GM21825 (cell line): Measurements from ENCODE around the gene UBXN6.

ENCODE experiments used
- ATAC-seq: cut with Tn5 transposase; IDR thresholded peaks from one replicate; pipeline ENCODE4 v1.9.1; 2021; ENCODE audit warnings: mild to moderate bottlenecking, moderate library complexity; ENCODE audit not compliant: unreplicated experiment

Gene UBXN6

DNA sequence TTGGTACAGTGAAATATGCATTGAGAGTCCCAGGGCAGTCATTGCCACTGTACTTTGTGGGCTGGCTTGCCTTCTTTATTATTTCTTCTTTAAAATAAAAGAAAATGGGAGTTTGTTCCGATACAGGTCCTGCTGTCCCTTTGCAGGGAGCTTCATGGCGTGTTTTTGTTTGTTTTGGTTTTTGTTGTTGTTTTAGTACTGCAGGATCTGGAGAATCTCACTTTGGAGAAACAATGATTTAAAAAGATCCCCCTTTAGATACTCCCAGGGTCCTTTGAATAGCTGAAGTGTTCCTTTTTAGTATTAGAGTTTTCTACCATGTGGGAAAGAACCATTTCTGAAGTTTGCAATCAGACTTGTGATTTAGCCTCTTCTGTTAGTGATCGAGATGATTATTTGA, 44.0 kb downstream of the UBXN6 start:
- ATAC-seq = no peak

DNA sequence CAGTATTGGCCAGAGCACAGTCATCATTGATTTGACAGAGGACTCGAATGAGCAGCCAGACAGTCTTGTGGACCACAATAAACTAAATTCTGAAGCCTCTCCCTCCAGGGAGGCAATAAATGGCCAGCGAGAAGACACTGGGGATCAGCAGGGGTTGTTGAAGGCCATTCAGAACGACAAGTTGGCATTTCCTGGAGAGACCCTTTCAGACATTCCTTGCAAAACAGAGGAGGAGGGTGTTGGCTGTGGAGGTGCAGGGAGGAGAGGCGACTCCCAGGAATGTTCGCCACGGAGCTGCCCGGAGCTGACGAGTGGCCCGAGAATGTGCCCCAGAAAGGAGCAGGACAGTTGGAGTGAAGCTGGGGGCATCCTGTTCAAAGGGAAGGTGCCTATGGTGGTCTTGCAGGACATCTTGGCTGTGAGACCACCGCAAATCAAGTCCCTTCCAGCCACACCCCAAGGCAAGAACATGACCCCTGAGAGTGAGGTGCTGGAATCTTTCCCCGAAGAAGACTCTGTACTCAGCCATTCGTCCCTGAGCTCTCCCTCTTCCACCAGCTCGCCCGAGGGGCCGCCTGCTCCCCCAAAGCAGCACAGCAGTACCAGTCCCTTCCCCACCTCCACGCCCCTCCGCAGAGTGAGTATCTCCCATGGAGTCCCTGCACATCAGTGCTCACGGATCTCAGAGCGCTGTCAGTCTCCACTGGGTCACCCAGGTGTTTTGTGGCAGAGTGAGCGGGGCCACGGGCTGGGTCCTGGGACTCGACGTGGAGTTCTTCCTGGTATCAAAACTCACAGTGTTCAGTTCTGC, 48.3 kb downstream of the UBXN6 start:
- no peak for ATAC-seq

- ATAC-seq = no peak
These were observed 51.0 kb downstream of the UBXN6 start for GRCh38 chr19:4406626-4407025.

DNA sequence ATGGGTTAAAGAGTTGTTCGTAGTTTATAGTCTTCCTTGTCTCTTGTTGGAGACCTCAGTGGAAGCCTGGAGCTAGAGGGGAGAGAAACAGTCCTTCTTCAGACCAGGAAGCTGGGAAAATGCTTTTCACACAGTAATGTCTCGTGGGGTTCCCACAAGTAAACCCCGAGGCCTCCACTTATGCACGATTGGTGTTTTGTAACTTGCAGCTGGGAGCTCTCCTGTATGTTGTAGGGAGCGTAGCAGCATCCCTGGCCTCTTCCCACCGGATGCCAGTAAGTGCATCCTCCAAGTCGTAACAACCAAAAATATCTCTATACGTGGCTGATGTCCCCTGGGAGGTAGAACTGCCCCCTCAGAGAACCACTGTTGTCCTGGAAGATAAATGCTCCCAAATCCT, 51.6 kb downstream of the UBXN6 start:
- ATAC-seq = no peak

- no peak for ATAC-seq
These were observed 54.4 kb downstream of the UBXN6 start for GRCh38 chr19:4403005-4403761.

DNA sequence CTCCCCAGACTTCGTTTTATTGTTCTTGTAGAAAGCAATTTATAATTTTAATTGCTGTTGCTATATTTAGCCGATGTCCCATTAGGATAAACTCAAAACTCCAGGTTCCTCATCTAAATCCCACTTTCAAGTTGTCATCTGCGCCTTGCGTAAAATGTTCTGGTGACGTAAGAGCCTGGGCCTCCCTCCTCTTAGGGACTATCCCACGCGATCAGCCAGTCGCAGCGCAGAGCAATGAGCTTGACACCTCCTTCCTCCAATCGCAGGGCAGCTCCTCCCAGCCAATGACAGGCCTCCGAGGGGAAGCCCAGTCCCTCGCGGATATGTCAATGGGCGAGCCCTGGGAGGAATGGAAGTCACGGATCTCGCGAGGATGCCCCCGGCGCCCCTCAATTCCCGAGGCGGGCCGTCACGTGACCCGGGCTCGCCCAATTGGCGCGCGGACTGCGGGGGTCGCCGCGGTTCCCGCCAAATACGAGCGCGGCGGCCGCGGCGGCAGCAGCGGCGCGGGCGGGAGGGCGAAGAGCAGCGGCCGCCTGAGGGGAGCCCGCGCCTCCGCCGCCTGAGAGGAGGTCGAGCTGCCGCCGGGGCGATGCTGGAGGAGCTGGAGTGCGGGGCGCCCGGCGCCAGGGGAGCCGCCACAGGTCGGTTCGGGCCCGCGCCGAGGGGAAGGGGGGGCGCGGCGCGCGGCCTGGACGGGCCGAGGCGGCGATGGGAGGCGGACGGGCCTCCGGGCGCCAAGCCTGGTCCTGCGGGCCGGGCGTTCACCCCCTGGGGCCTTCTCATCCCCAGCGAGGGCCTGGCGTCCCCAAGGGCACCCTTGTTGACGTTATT, 55.2 kb downstream of the UBXN6 start, which contains the start of gene CHAF1A:
CHAF1A (plus strand) TSS at position 470 of the 834 bp plus-strand sequence; CDS start at position 593, 123 bp downstream.
- ATAC-seq = peak; percentile 76

- no peak for ATAC-seq
These were observed 55.8 kb downstream of the UBXN6 start for GRCh38 chr19:4401769-4402170.

DNA sequence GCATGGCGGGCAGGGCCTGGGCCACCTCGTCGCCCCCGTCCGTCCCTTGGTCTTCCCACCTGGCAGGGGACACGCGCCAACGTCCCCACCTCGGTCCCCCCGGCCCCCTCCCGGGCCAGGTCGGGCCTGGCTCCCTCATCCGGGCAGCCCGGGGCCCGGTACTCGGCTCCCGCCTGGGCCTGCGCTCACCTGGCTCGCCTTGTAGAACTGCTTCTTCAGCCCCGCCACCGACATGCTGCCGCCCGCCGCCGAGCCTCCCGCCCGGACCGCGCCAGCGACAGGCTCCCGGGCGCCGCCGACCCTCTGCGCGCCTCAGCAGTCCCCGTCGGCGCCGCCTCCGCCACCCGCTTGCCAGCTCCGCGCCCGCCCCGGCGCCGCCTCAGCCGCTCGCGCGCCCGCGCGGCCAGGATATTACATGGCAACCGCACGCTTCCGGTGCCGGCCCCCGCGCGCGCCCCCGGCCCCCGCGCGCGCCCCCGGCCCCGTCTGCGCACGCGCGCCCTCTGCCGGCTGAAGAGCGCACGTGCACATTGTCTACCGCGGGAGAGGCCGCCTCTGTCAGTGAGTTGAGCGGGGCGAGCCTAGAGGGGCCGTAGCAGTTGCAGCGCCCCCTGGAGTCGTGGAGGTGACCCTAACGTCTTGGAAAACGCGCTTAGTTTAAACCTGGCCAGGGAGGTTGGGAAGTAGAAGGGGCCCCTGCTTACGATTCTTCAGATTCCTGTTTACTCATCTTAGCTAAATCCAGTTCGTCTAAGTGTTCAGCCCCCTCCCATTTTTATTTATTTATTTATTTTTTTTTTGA, 57.3 kb downstream of the UBXN6 start, which contains the start of gene SH3GL1:
SH3GL1 (minus strand) TSS at position 413 of the 802 bp plus-strand sequence; CDS start at position 234, 179 bp downstream.
- ATAC-seq = peak; percentile 57

DNA sequence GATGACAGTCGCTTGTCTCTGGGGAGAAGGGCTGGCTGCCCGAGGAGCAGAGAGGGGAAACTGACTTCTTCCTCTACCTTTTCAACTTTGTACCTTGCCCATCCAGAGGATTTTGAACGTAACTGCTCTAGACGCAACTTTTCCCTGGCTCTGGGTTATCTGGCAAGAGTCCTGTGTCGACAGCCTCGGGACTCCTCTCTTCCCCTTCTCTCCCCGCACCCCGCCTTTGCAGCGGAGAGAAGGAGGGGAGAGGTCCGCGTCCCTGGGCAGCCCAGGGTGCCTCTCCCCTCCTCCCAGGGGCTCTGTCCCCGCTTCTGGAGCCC, 57.8 kb downstream of the UBXN6 start:
- ATAC-seq = no peak

GRCh38 chr19:4396949-4397783, 60.4 kb downstream of the UBXN6 start:
- ATAC-seq = no peak
